KOPT-K1 (cell line): Measurements from ENCODE around the gene SCD.
"Not testable (repeated sequence)": the region's sequence is repeated elsewhere in the genome, so short reads cannot be mapped to it uniquely, and the experiment has no call there.

Source experiments
- H3K27ac ChIP-seq: fragments of 200-600 bp; sonication (generic); 2 replicates; pipeline ENCODE4 v1.5.1; 2016; ENCODE audit warnings: antibody characterized with exemption, mild to moderate bottlenecking, low read depth, low read length; ENCODE audit not compliant: poor library complexity, severe bottlenecking
- H3K36me3 ChIP-seq: fragments of 200-600 bp; sonication (generic); 2 replicates; pipeline ENCODE4 v1.5.1; 2017; ENCODE audit warnings: antibody characterized with exemption, mild to moderate bottlenecking, low read length, moderate library complexity; ENCODE audit not compliant: insufficient read depth
- H3K9me3 ChIP-seq: fragments of 200-600 bp; sonication (generic); 2 replicates; pipeline ENCODE4 v1.5.1; 2017; ENCODE audit warnings: antibody characterized with exemption, low read length, mild to moderate bottlenecking; ENCODE audit not compliant: insufficient read depth, poor library complexity, severe bottlenecking

Gene SCD

DNA sequence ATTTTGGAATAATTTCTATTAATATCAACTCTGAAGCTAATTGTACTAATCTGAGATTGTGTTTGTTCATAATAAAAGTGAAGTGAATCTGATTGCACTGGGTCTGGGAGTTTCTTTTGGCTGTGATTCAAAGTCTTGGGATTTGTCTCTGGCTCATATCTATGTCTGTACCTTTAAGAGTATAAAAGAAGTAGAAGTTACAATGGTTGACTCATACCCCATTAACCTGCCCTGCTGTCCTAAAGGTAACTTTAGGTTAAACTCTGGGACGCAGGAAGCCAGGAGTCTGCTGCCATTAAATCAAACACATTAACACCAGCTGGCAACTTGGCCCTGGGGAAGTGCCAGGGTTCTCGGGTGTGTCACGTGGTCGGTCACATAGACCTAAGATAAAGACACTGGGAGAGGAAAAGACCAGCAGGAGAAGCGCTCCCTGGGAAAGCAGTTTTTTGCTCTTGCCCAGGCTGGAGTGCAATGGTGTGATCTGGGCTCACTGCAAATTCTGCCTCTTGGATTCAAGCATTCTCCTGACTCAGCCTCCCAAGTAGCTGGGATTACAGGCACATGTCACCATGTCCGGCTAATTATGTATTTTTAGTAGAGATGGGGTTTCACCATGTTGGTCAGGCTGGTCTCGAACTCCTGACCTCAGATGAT lies 17.8 kb downstream of the SCD start:
- H3K36me3 ChIP-seq, result peaks cover 54% of the 10 kb centered on the region
- H3K9me3 ChIP-seq, result no peaks in the 10 kb centered on the region
- no peak overlapping the region for H3K27ac ChIP-seq

DNA sequence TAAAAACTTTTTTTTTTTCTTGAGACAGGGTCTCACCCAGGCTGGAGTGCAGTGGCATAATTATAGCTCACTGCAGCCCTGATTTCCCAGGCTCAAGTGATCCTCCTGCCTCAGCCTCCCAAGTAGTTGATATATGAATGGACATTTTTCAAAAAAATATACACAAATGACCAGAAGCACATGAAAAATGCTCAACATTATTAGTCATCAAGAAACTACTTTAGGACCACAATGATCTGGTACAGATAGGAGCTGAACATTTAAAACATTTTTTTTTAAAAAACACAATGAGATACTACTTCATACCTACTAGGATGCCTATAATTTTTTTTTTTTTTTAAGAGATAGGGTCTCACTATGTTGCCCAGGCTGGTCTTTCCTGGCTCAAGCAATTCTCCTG lies 21.7 kb downstream of the SCD start:
- peaks cover 15% of the 10 kb centered on the region for H3K36me3 ChIP-seq
- no peak overlapping the region for H3K27ac ChIP-seq

DNA sequence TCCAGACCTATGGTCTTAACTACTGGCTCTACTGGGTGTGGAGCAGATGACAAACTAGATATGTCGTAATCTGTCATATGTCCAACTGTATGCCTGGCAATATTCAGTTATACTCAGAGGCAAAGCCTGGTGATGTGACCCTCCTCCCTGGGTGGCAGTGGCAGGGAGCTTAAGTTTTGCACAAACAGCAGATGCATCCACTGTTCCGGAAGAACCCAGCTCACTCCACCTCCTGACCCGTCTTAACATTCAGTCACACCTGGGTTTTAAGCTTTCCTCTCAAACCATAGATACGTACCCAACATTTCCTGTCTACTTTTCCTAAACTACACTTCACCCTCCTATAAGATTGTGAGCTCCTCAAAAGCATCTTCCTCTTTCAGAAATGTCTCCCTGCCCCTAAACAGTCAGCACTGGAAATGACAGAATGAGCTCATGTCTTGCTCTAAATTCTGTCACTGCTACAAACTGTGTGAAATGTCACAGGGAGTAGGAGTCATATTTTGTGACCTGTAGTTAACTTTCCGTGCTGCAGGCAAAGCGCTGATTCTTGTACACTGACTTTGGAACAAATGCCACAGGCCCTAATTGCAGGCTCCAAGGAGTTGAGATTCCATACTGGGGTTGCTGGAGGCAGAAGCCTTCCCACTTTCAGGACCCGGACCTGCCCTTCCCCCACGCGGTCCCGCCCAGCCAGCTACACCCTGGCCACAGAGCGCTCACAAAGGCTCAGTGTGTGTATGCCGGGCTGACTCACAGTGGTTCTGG lies 23.9 kb downstream of the SCD start:
- H3K9me3 ChIP-seq, result no peaks in the 10 kb centered on the region
- no peaks in the 10 kb centered on the region for H3K36me3 ChIP-seq
- peak overlapping the region; percentile 99 for H3K27ac ChIP-seq

More for the DNA sequence above, 21.7 kb downstream of the SCD start:
- no peaks in the 10 kb centered on the region for H3K9me3 ChIP-seq

DNA sequence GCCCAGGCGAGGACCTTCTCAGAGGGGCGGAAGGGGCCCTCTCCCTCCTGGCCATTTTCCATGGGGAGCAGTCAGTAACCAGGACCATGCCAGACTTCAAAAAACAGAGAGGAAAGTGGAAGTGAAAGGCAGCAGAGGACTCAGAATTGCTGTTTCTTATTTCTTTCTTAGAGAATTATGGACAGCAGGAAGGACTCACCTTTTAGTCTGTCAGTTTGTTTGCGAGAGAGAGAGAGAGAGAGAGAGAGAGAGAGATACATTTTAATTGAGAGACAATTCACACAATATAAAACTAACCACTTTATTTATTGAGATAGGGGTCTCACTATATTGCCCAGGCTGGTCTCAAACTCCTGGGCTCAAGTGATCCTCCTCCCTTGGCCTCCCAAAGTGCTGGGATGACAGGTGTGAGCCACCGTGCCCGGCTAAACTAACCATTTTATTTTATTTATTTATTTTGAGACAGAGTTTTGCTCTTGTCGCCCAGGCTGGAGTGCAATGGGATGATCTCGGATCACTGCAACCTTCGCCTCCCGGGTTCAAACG lies 24.5 kb downstream of the SCD start:
- no peaks in the 10 kb centered on the region for H3K9me3 ChIP-seq
- no peaks in the 10 kb centered on the region for H3K36me3 ChIP-seq
- H3K27ac ChIP-seq, result peak overlapping the region; percentile 99

DNA sequence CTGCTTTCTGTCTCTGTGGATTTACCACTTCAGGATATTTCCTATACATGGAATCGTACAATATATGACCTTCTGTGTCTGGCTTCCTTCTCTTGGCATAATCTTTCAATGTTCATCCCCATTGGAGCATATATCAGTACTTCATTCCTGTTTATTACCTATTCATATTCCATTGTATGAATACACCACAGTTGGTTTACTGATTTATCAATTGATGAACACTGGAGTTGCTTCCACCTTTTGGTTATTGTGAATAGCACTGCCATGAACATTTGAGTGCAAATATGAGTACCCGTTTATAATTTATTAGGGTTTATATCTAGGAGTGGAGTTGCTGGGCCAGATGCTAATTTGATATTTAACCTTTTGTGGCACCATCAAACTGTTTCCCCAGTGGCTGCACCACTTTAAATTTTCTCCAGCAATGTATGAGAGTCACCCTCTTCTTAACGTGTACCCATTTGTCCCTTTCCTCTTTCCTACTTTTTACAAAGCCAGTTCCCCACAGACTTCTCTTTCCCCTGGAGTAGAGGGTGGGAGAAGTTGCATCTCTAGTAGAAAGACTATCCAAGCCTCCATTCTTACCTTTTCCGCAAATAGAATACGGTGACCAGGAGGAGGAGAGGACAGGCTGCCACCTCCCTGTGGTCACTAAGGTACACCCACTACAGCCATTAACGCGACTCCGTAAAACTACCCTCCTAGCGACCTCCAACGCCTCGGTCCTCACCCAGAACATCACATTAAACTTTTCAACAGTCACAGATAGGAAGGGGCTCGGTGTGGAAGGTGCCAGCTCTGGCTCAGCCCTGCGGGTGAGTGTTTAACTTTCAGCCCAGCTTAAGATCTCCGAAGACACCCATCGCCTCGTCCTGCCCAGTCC lies 25.6 kb downstream of the SCD start:
- no peaks in the 10 kb centered on the region for H3K9me3 ChIP-seq
- peak overlapping the region; percentile 99 for H3K27ac ChIP-seq
- no peaks in the 10 kb centered on the region for H3K36me3 ChIP-seq

DNA sequence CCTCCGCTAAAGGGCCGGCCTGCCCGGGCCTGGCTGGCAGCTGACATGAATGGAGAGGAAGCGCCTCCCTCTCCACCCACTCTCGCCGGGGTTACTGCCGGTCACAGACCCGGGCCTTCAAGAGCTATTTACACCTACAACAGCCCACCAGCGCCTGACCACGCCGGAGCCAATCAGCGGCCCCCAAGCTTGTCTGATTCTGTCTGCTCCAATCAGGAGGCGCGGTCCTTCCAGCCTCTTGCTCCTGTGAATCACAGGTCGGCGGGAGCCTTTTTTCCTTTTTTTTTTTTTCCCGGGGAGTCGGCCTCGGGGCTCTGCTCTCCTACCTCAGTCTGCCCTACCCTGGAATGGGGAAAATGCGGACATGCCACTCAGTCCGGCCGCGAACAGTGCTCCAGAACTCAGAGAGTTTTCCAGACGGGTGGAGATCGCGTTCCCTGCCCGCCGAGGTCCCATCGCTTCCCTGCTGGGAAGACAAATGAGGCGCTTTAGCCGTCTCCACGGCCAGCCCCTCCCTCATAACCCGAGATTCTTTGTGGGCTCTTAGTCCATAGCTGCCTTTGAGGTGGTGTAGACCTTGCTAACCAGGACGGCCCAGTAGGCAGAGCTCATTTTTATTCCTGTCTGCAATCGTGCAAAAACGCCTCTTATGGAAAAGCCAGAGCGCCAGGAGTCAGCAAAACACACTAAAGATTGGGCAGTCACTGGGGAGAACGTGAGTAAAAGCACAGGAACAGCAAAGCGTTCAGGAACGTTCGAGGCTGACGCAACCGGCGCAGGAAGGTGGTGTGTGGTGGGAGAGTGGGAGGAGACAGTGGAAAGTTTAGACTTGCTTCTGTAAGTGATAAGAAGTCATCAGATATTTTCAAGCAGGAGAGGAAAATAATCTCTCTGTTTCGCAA lies 26.5 kb downstream of the SCD start:
- no peaks in the 10 kb centered on the region for H3K9me3 ChIP-seq
- H3K27ac ChIP-seq, result peak overlapping the region; percentile 99
- no peaks in the 10 kb centered on the region for H3K36me3 ChIP-seq

DNA sequence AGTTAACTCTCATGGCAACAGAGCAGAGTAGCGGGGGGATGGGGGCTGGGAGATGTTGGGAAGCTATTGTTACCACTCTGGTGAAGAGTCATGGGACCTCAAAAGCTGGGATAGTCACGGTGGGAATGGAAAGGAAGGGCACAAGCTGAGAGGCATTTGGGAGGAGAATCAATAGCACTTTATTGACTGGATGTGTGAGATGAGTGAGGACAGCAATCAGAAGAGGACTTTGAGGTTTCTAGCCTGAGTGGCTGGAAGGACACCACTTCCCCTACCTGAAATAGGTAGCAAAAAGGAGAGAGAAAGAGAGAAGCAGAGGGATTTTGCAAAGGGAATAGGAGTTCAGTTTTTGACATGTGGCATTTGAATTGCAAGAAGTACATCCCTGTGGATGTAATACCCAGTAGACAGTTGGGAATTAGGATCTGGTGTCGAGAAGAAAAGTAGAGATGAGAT lies 27.2 kb downstream of the SCD start:
- Histone ChIP-seq H3K27ac (peak overlapping the region; percentile 99), H3K36me3 (no peaks in the 10 kb centered on the region)

DNA sequence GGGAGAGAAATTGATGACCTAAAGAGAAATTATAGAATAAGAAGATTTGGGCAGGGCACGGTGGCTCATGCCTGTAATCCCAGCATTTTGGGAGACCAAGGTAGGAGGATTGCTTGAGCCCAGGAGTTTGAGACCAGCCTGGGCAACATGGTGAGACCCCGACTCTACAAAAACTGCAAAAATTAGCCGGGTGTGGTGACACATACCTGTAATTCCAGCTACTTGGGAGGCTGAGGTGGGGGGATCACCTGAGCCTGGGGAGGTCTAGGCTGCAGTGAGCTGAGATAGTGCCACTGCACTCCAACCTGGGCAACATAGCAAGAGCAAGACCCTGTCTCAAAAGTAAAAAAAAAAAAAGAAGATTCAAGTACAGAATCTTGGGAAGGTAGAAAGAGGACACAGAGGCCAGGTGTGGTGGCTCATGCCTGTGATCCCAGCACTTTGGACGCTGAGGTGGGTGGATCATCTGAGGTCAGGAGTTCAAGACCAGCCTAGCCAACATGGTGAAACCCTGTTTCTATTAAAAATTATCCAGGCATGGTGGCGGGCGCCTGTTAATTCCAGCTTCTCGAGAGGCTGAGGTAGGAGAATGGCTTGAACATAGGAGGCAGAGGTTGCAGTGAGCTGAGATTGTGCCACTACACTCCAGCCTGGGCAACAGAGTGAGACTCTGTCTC lies 27.8 kb downstream of the SCD start:
- H3K36me3 ChIP-seq, H3K9me3 ChIP-seq: not testable (repeated sequence)
- H3K27ac ChIP-seq, result peak overlapping the region; percentile 99

More for the DNA sequence above, 27.2 kb downstream of the SCD start:
- H3K9me3 ChIP-seq, result no peaks in the 10 kb centered on the region

DNA sequence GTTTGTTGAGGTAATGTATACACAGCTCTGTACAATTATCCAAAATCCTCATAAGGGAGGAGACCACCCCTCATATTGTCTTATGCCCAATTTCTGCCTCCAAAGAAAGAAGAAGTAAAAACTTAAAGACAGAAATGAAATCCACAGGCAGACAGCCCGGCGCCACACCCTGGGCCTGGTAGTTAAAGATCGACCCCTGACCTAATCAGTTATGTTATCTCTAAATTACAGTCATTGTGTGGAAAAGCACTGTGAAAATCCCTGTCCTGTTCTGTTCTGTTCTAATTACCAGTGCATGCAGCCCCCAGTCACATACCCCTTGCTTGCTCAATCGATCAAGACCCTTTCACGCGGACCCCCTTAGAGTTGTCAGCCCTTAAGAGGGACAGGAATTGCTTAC lies 29.6 kb downstream of the SCD start:
- not testable (repeated sequence) for H3K27ac ChIP-seq, H3K36me3 ChIP-seq

DNA sequence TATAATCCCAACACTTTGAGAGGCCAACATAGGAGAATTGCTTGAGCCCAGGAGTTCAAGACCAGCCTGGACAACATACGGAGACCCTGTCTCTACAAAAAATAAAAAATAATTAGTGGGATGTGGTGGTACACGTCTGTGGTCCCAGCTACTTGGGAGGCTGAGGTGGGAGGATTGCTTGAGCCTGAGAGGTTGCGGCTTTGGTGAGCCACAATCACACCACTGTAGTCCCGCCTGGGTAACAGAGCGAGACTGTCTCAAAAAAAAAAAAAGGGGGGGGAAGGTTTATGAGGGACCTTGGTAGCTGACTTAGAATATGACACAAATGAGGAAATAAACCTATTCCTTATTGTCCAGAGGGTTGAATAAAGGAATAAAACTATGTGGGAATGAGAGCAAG lies 30.8 kb downstream of the SCD start:
- no peak overlapping the region for H3K27ac ChIP-seq
- H3K36me3 ChIP-seq, result peaks cover 22% of the 10 kb centered on the region
- H3K9me3 ChIP-seq, result no peaks in the 10 kb centered on the region

More for the DNA sequence above, 29.6 kb downstream of the SCD start:
- H3K9me3 ChIP-seq, result not testable (repeated sequence)

DNA sequence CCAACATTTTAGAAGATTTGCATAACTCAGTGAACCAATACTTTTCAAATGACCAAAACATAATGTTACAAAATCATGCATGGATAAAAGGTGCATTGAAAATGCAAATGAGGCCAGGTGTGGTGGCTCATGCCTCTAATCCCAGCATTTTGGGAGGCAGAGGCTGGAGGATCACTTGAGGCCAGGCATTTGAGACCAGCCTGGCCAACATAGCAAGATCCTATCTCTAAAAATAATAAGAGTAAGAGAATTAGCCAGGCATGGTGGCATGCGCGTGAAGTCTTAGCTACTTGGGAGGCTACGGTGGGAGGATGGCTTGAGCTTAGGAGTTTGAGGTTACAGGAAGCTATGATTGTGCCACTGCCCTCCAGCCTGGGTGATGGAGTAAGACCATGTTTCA lies 33.4 kb downstream of the SCD start:
- H3K9me3 ChIP-seq, result no peaks in the 10 kb centered on the region
- no peak overlapping the region for H3K27ac ChIP-seq
- peaks cover 34% of the 10 kb centered on the region for H3K36me3 ChIP-seq

DNA sequence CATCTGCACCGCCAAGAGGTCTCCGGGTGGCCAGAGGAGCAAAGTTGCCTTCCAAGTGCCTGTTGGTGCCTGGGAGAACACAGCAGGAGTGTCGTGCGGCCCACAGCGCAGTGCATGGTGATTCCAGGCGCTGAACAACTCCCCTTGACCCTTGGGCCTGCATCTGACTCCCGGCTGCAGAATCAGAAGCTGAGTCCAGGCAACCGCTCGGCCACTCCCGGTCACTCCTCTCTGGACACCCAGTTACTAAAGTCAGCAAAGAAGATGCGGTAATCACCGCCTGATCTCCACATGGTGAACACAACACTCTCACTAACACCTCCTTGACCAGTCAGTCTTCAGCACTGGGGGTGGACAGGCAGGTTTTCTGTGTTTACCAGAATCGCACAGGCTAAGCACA lies 35.5 kb downstream of the SCD start:
- no peak overlapping the region for H3K27ac ChIP-seq
- H3K36me3 ChIP-seq, result peaks cover 45% of the 10 kb centered on the region

DNA sequence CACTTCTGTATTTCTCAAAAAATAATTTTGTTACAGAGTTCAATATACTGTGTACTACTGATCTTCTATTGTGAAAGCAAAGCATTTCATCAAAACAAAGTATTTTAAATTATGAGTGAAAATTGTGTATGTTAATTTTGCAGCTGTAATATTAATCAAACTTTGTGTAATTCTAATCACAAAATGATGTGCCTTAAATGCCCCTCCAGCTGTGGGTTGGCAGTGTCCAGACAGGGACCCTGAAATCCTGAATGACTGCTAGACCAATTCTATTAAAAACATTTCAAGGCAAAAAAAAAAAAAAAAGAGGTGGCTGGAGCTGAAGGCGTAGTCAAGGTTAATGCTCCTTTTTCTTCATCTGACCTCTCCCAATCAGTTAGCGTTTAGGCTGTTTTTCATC lies 36.2 kb downstream of the SCD start:
- H3K27ac ChIP-seq, result no peak overlapping the region
- no peaks in the 10 kb centered on the region for H3K9me3 ChIP-seq
- H3K36me3 ChIP-seq, result peaks cover 52% of the 10 kb centered on the region

More for the DNA sequence above, 35.5 kb downstream of the SCD start:
- H3K9me3 ChIP-seq, result no peaks in the 10 kb centered on the region
